ENCODE measurements around the gene ATP4A.

Gene ATP4A

DNA sequence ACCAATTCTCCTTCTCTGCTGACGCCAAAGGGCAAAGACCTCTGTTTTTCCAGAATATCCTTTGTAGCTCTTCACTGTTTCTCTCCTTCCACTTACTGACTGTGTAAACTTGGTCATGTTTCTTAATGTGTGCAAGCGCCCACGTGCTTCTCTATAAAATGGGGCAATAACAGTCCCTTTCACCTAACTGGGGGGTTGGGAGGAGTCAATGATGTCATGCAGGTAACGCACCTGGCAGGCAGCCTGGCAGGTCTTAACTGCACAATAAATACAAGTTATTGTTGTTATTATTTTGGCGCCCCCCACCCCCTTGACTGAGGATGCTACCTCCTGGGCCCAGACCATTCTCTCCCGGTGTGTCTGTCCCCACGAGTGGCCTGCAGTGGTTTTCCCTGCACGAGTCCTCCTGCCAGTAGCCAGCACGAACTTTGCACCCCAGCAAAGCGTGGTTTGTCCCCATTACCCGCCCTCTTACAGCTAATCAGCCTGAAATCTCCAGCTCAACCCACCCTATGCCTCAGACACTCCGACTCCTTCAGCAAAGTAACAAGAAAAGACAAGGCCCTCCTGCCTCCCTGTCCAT lies 40.6 kb downstream of the ATP4A start:
- DNase-seq = no peak

- no peak for DNase-seq
These were observed 42.2 kb downstream of the ATP4A start for GRCh38 chr19:35521124-35521743.

- DNase-seq = no peak
These were observed 44.2 kb downstream of the ATP4A start for GRCh38 chr19:35519291-35519690.

DNA sequence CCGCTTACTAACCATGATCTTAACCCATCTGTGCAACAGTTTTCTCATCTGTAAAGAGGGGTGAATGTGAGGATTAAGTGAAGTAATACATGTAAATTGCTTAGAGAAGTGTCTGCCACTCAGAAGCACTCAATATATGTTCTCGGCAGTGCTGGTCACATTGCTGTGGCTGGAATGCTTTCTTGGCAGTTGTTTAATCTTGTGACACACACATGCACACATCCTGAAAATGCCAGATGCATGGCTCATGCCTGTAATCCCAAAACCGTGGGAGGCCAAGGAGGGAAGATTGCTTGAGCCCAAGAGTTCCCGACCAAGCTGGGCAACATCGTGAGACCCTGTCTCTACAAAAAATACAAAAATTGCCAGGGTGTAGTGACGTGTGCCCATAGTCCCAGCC lies 45.1 kb downstream of the ATP4A start:
- DNase-seq = no peak

GRCh38 chr19:35517342-35517741 lies 46.1 kb downstream of the ATP4A start:
- no peak for DNase-seq

GRCh38 chr19:35516310-35516709 lies 47.1 kb downstream of the ATP4A start:
- DNase-seq = no peak

- no peak for DNase-seq
These were observed 49.1 kb downstream of the ATP4A start for GRCh38 chr19:35514282-35514809.

GRCh38 chr19:35513628-35514281 lies 49.7 kb downstream of the ATP4A start, which contains the start of gene DMKN:
DMKN (minus strand) TSS chr19:35513649; CDS start chr19:35513475, 174 bp downstream.
- DNase-seq = no peak

- no peak for DNase-seq
These were observed 50.4 kb downstream of the ATP4A start for GRCh38 chr19:35512831-35513627.

DNA sequence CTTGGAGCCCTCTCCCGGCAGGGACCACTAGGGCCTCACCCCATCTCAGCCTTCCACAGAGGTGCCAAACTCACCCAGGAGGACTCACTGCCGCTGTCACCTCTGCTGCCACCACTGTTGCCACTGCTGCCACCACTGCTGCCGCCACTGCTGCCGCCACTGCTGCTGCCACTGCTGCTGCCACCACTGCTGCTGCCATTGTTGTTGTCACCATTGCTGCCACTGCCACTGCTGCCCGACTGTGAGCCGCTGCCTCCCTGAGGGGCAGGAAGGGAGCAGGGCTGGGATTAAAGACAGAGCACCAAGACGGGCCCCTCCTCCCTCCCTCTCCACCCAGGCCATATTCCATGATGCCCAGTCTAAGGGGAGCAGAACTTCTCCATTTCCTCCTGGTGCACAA lies 52.1 kb downstream of the ATP4A start:
- no peak for DNase-seq

- DNase-seq = no peak
These were observed 52.9 kb downstream of the ATP4A start for GRCh38 chr19:35510626-35510964.

DNA sequence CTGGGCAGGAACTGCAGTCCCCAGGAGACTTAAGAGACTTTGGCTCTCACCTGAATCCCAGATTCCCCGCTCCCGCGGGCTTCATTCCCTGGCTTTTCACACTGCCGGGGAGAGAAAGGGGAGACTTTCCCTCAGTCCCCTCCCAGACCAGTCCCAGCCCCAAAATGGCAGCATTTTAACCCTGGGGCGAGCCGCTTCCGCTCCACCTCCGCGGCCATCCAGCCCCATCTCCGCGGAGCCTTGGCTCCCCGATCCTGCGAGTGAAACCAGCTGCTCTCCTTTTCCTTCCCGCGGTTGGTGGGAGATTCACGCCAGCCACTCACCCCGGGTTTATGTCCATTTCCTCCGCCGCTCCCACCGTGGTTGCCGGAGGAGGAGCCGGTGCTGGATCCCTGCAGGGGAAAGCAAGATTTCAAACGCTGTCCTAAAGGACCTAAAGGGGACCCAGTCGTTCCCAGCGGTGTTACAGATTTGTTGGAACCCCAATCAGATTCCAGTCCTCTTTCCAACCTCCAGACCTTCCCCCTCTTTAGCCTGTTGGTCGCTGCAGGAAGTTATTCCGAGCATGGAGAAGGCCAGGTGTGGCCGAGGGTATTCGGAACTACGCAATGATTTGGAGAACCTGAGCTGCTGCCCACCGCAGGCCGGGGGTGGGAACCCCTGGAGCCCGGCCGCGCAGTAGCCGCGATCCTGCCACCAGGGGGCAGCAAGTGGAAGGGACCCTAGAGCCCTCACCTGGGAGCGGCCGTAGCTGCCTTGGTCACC lies 53.4 kb downstream of the ATP4A start:
- peak; percentile 83 to 86 for DNase-seq

- DNase-seq = peak; percentile 26 to 43
These were observed 54.3 kb downstream of the ATP4A start for GRCh38 chr19:35509018-35509652.

- no peak for DNase-seq
These were observed 55.3 kb downstream of the ATP4A start for GRCh38 chr19:35508129-35508528.

- no peak for DNase-seq
These were observed 55.9 kb downstream of the ATP4A start for GRCh38 chr19:35507561-35507960.

DNA sequence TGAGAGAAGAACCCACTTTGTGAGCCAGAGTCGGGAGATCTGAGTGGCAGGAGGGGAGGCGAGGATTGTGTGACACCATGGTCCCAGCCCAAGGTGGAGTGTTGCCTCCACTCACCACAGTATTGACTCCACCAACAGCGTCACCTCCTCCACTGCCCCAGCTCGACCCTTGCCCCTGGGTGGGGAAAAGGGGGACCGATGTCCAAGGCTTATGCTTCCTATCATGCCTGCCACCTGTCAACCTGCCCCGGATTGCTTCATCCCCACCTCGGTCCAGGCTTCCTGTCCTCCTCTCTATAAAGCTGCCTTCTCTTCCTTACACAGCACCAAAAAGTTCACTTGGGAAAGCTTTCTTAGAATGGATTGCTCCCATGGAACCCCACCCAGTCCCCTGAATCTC lies 57.4 kb downstream of the ATP4A start:
- DNase-seq = no peak

DNA sequence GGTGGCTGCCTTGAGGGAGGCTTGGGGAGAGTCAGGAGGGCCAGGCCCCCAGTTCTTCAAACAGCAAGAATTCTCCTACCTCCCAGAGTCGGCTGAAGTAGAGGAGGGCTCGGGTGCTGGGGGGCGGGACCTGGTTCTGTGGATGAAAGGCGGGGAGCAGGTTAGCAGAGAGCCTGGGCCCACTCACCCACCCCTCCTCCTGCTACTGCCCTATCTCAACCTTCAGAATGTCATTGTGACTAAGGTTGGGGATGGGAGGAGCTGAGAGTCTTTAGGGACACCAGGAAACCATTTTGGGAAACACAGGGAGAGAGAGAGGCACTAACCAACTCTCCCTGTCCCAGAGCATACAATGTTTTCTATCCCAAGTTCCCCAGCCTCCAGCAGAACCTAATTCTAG lies 60.7 kb downstream of the ATP4A start:
- DNase-seq = no peak

GRCh38 chr19:35501684-35502083 lies 61.8 kb downstream of the ATP4A start:
- DNase-seq = no peak

GRCh38 chr19:35500611-35501010 lies 62.8 kb downstream of the ATP4A start:
- no peak for DNase-seq
